T-helper 2 cell treated with Interferon-gamma antibody and Interleukin-4, amounts not matched to agents 5 μg/mL and 100 μg/mL, for 36 hours (primary cell): ENCODE data around the gene JAZF1.

Experiments
- DNase-seq: peaks from one replicate; pipeline ENCODE4 v3.0.0; 2021; ENCODE audit warnings: low spot score
- H3K27ac Mint-ChIP-seq: one replicate; pipeline ENCODE4 v1.8.0; 2021; ENCODE audit warnings: mild to moderate bottlenecking, mixed read lengths
- H3K27me3 Mint-ChIP-seq: one replicate; pipeline ENCODE4 v1.8.0; 2021; ENCODE audit warnings: low read depth, mixed read lengths
- H3K36me3 Mint-ChIP-seq: one replicate; pipeline ENCODE4 v1.8.0; 2021; ENCODE audit warnings: low read depth, mixed read lengths
- H3K4me1 Mint-ChIP-seq: one replicate; pipeline ENCODE4 v1.8.0; 2021; ENCODE audit warnings: low read depth, mixed read lengths
- H3K4me3 Mint-ChIP-seq: one replicate; pipeline ENCODE4 v1.8.0; 2022; ENCODE audit warnings: mild to moderate bottlenecking, moderate library complexity, mixed read lengths
- H3K9me3 Mint-ChIP-seq: one replicate; pipeline ENCODE4 v1.8.0; 2021; ENCODE audit warnings: mixed read lengths

JAZF1 gene

DNA sequence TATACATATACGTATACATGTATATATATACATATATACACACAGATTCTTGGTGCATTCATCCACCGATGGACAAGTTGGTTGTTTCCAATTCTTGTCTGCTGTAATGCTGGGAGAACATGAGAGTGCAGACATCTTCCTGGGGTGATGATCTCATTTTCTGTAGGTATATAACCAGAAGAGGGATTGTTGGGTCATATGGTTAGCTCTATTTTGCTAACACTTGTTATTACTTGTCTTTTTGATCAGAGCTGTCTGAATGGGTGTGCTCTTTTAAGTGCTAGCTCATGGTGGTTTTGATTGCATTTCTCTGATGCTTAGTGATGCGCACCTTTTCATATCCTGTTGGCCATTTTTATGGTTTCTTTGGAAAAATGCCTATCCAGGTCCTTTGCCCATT, 334.2 kb downstream of the JAZF1 start:
- Mint-ChIP-seq H3K4me1 (no peaks in the 10 kb centered on the region), H3K36me3 (no peaks in the 10 kb centered on the region), H3K27me3 (no peaks in the 10 kb centered on the region), H3K4me3 (no peak overlapping the region), H3K9me3 (no peaks in the 10 kb centered on the region), H3K27ac (no peak overlapping the region)
- DNase-seq: no peak

DNA sequence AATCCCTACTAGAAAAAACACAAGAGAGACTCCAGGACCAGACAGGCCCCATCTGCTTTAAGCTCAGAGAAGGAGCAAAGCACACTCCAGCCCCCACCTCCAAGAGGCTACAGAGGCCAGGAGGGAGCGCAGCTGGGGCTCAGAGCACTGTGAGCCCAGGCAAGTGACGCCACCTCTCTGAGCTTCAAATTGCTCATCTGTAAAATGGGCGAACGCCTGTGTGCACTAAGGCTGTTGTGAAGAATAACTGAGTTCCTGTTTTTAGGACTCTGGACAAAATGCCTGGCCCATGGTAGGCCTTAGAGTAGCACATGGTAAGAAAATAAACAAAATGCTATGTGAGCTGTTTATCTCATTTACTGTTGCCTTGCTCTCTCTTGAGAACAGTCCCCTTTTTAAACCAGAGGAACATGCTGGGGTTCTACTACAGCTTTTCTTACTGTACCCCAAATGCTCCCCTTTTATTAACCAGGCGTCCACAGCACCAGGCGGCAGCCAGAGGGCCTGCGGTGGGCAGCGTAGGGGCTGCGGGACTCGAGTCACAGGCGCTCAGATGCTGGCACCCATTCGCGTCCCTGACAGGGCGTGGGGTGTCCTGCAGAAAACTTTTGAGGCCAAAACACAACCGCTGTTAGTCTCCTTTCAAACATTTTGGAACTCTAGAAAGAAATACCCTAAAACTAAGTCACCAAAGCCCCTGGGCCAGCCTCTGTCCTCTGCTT, 336.9 kb downstream of the JAZF1 start:
- DNase-seq: no peak
- H3K27me3 Mint-ChIP-seq: no peaks in the 10 kb centered on the region
- no peak overlapping the region for H3K27ac Mint-ChIP-seq
- no peaks in the 10 kb centered on the region for H3K9me3 Mint-ChIP-seq
- no peak overlapping the region for H3K4me3 Mint-ChIP-seq
- H3K4me1 Mint-ChIP-seq: no peaks in the 10 kb centered on the region
- no peaks in the 10 kb centered on the region for H3K36me3 Mint-ChIP-seq

DNA sequence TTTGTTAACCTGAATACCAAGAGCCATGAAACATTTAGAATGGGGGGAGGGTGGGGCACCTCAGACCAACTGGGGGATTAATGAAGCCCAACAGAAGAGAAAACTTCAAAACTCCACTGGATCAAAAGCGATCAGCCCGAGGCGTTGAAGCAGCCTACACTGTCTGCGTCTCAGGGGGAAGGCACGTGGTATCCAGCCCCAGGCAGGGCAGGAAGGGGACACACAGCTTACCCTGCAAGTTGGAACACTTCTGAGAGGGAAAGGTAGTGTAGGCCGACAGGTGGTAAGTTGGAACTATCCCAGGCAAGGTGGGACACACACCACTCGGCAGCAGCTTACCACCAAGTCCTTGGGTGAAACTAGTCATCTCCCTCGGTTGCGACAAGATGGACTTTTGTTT, 337.7 kb downstream of the JAZF1 start:
- no peak overlapping the region for H3K27ac Mint-ChIP-seq
- H3K4me1 Mint-ChIP-seq: no peaks in the 10 kb centered on the region
- H3K9me3 Mint-ChIP-seq: no peaks in the 10 kb centered on the region
- no peaks in the 10 kb centered on the region for H3K36me3 Mint-ChIP-seq
- H3K27me3 Mint-ChIP-seq: no peaks in the 10 kb centered on the region
- DNase-seq: no peak
- H3K4me3 Mint-ChIP-seq: no peak overlapping the region

DNA sequence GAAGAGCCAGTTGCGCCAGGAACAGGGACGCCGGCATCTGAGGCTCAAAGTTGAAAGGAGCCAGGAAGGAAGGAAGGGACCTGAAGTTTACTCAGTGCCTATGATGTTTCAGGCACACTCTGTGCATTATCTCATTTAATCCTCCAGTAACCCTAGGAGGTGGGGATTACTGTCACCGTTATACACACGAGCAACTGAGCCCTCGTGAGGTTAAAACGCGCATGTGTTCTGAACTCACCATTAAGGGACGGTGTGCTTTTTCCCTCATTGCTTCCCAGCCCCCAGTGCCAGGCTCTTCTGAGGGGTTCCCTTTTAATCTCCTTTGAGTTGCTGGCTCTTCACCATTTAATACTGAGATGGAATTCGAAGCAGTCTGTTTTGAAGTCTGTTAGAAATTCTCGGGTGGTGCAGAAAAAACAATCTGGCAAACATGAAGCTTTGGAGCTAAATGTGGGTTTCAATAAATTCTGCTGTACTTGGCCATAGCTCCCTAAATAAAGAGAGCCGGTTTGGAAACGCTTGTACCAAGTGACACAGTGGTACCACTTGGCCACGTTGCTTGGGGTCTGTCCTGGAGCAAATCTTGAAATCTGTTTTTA, 338.4 kb downstream of the JAZF1 start:
- Mint-ChIP-seq H3K4me3 (no peak overlapping the region), H3K9me3 (no peaks in the 10 kb centered on the region), H3K27ac (no peak overlapping the region)

DNA sequence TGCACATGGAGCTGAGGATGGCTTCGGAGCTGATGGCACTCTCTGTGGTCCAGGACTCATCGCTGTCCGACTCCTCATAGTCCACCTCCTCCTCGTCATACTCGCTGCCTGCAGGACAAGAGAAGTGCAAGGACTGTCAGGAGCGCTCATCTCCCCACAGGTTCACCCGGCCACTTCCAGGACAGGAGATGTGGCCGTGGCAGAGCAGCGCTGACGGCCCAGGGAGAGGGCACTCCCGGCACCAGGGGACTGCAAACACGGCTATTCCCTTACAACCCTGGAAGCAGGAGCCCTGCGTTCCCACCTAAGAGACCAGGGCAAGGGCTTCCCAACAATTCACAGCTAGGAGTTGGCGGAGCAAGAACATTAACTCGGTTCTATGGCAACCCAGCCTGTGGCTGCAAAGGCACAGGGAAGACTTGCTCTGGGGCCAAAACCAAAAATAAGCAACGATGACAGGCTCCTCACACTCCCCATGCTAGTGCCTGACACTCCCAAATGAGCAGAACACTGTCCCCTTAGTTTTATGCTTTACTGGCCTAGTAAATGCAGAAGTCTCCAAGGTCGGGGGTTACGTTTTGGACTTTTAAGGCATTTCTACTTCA, 339.7 kb downstream of the JAZF1 start:
- H3K4me3 Mint-ChIP-seq: no peak overlapping the region
- no peak overlapping the region for H3K27ac Mint-ChIP-seq
- no peak for DNase-seq
- H3K4me1 Mint-ChIP-seq: no peaks in the 10 kb centered on the region
- no peaks in the 10 kb centered on the region for H3K9me3 Mint-ChIP-seq
- H3K36me3 Mint-ChIP-seq: no peaks in the 10 kb centered on the region
- H3K27me3 Mint-ChIP-seq: no peaks in the 10 kb centered on the region

More for the DNA sequence above, 338.4 kb downstream of the JAZF1 start:
- no peaks in the 10 kb centered on the region for H3K27me3 Mint-ChIP-seq
- H3K4me1 Mint-ChIP-seq: no peaks in the 10 kb centered on the region
- no peaks in the 10 kb centered on the region for H3K36me3 Mint-ChIP-seq
- no peak for DNase-seq

GRCh38 chr7:27840313-27840712, 340.3 kb downstream of the JAZF1 start:
- H3K4me1 Mint-ChIP-seq: no peaks in the 10 kb centered on the region
- no peak overlapping the region for H3K4me3 Mint-ChIP-seq
- no peaks in the 10 kb centered on the region for H3K36me3 Mint-ChIP-seq
- no peaks in the 10 kb centered on the region for H3K9me3 Mint-ChIP-seq
- H3K27ac Mint-ChIP-seq: no peak overlapping the region
- H3K27me3 Mint-ChIP-seq: no peaks in the 10 kb centered on the region
- DNase-seq: no peak

DNA sequence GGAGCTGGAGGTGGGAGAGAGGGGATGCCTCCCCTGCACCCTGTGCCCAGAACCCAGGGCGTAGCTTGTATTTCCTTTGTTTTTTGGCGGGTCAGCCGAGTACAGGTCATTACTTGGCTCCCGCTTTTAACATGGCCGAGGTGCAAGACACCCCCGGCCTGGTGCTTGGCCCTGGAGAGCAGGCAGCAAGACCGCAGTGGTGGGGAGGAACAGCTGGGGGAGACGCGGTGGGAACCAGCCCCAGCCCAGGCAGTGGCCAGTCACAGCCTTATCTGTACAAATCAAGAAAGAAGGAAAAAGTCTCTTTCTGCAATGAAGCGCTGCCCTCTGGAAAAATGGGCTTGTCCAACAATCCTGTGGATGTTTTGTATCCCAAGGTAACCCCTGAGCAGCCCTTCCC, 341.5 kb downstream of the JAZF1 start:
- DNase-seq: no peak
- H3K27me3 Mint-ChIP-seq: no peaks in the 10 kb centered on the region
- H3K9me3 Mint-ChIP-seq: no peaks in the 10 kb centered on the region
- H3K36me3 Mint-ChIP-seq: no peaks in the 10 kb centered on the region
- no peak overlapping the region for H3K27ac Mint-ChIP-seq
- no peaks in the 10 kb centered on the region for H3K4me1 Mint-ChIP-seq
- H3K4me3 Mint-ChIP-seq: no peak overlapping the region

GRCh38 chr7:27836536-27836935, 344.1 kb downstream of the JAZF1 start:
- Mint-ChIP-seq H3K27ac (no peak overlapping the region), H3K9me3 (no peaks in the 10 kb centered on the region), H3K36me3 (no peaks in the 10 kb centered on the region), H3K27me3 (no peaks in the 10 kb centered on the region), H3K4me1 (no peaks in the 10 kb centered on the region), H3K4me3 (no peak overlapping the region)
- DNase-seq: no peak

- Mint-ChIP-seq H3K9me3 (no peaks in the 10 kb centered on the region), H3K27ac (no peak overlapping the region), H3K36me3 (no peaks in the 10 kb centered on the region), H3K4me3 (no peak overlapping the region), H3K4me1 (no peaks in the 10 kb centered on the region), H3K27me3 (no peaks in the 10 kb centered on the region)
- DNase-seq: no peak
These were observed 345.2 kb downstream of the JAZF1 start for GRCh38 chr7:27835376-27835775.

GRCh38 chr7:27834179-27834921, 346.2 kb downstream of the JAZF1 start:
- no peak for DNase-seq
- no peaks in the 10 kb centered on the region for H3K9me3 Mint-ChIP-seq
- H3K36me3 Mint-ChIP-seq: peaks cover 2% of the 10 kb centered on the region
- no peaks in the 10 kb centered on the region for H3K27me3 Mint-ChIP-seq
- no peak overlapping the region for H3K4me3 Mint-ChIP-seq
- no peak overlapping the region for H3K27ac Mint-ChIP-seq
- no peaks in the 10 kb centered on the region for H3K4me1 Mint-ChIP-seq

- H3K9me3 Mint-ChIP-seq: no peaks in the 10 kb centered on the region
- no peak overlapping the region for H3K27ac Mint-ChIP-seq
- no peak for DNase-seq
- no peak overlapping the region for H3K4me3 Mint-ChIP-seq
- H3K36me3 Mint-ChIP-seq: peaks cover 19% of the 10 kb centered on the region
- no peaks in the 10 kb centered on the region for H3K27me3 Mint-ChIP-seq
- no peaks in the 10 kb centered on the region for H3K4me1 Mint-ChIP-seq
These were observed 354.2 kb downstream of the JAZF1 start for GRCh38 chr7:27826357-27826756.

DNA sequence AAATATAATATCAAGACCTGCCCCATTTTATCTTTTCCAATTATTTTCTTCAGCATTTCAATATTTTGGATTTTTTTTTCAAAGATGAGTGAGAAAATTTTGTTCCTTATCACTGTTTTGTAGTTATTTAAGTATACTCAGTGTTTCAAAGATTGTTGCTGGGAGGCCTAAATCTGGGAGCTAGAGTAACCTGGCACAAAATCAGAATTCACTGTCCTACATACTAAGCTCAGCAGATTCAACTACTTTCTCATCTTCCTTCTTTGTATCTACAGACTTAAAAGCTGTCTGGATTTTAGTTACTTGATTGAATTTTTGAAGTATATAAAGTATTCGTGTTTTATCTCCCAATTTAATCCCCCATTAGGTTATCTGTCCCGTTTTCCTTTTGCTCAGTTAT, 354.7 kb downstream of the JAZF1 start:
- Mint-ChIP-seq H3K9me3 (no peaks in the 10 kb centered on the region), H3K36me3 (peaks cover 19% of the 10 kb centered on the region), H3K27me3 (no peaks in the 10 kb centered on the region), H3K27ac (no peak overlapping the region), H3K4me1 (no peaks in the 10 kb centered on the region), H3K4me3 (no peak overlapping the region)
- DNase-seq: no peak

- H3K9me3 Mint-ChIP-seq: no peaks in the 10 kb centered on the region
- H3K4me3 Mint-ChIP-seq: no peak overlapping the region
- H3K27me3 Mint-ChIP-seq: no peaks in the 10 kb centered on the region
- DNase-seq: no peak
- no peak overlapping the region for H3K27ac Mint-ChIP-seq
- peaks cover 17% of the 10 kb centered on the region for H3K36me3 Mint-ChIP-seq
- no peaks in the 10 kb centered on the region for H3K4me1 Mint-ChIP-seq
These were observed 358.4 kb downstream of the JAZF1 start for GRCh38 chr7:27822245-27822644.

DNA sequence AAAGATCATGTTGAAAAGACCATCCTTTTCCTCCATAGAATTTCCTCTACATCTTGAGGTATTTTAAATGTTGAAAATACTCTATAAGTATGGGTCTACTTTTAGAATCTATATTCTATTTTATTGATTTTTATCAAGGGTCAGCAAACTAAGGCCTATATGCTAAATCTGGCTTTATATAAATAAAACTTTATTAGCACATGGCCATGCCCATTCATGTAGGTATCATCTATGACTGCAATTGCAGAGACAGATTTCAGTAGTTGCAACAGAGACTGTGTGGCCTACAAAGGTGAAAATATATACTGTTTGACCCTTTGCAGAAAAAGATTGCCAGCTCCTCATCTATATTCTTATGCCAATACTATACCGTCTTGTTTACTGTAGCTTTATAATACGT, 367.9 kb downstream of the JAZF1 start:
- no peaks in the 10 kb centered on the region for H3K27me3 Mint-ChIP-seq
- H3K9me3 Mint-ChIP-seq: no peaks in the 10 kb centered on the region
- H3K4me1 Mint-ChIP-seq: no peaks in the 10 kb centered on the region
- no peak overlapping the region for H3K4me3 Mint-ChIP-seq
- no peak overlapping the region for H3K27ac Mint-ChIP-seq
- no peak for DNase-seq
- peaks cover 20% of the 10 kb centered on the region for H3K36me3 Mint-ChIP-seq
